Measurements from ENCODE around the gene CERS5. TPM values are rescaled to one million over a fixed set of nuclear protein-coding genes. Genes with fewer than 3 reads are reported as not detected.

CERS5 gene
- total RNA-seq, 2 experiments from 2014 or later: 27.6 to 36.9 TPM

GRCh38 chr12:50203691-50204090 lies 36.5 kb upstream of the CERS5 start:
- CTCF ChIA-PET (ENCODE audit: unreplicated experiment): no interaction called here

GRCh38 chr12:50201987-50202521 lies 34.9 kb upstream of the CERS5 start:
- Histone ChIP-seq H3K79me2 (ENCODE audit: insufficient read depth, low read depth, low read length) (no peaks in the 10 kb centered on the region), H2AFZ (ENCODE audit: low read length) (no peak overlapping the region), H3K9me3 (ENCODE audit: low read length) (no peaks in the 10 kb centered on the region), H4K20me1 (ENCODE audit: insufficient read depth, low read length) (no peaks in the 10 kb centered on the region), H3K36me3 (ENCODE audit: insufficient read depth, low read length) (peaks cover 74% of the 10 kb centered on the region), H3K4me1 (ENCODE audit: insufficient read depth, low read length, poor library complexity, severe bottlenecking) (no peaks in the 10 kb centered on the region), H3K27ac (ENCODE audit: low read depth, low read length, poor library complexity, severe bottlenecking) (no peak overlapping the region), H3K9me2 (ENCODE audit: insufficient read depth, low read length) (no peaks in the 10 kb centered on the region), H3K4me2 (ENCODE audit: low read length) (no peak overlapping the region), H3K4me3 (ENCODE audit: low read depth, low read length, poor library complexity, severe bottlenecking) (no peak overlapping the region)
- CTCF ChIA-PET (ENCODE audit: unreplicated experiment): no interaction called here
- intact Hi-C loops (cut with micrococcal nuclease; ENCODE audit: unreplicated experiment): no loop called here
- DNase-seq (ENCODE audit: low spot score): no peak
- no peak for TF ChIP-seq CTCF (conservative IDR thresholded peaks at IDR 0.05; ENCODE audit: low read length)
- no peak for TF ChIP-seq EZH2phosphoT487 (IDR thresholded peaks at IDR 0.05; ENCODE audit: borderline replicate concordance, low read depth, low read length)
- no TSS peak for BruUV-seq (replicated peaks)
- POLR2A ChIA-PET: no interaction called here

More at GRCh38 chr12:50203691-50204090, 36.5 kb upstream of the CERS5 start:
- no peak overlapping the region for H3K27ac ChIP-seq (ENCODE audit: low read depth, low read length, poor library complexity, severe bottlenecking)
- intact Hi-C loops (cut with micrococcal nuclease; ENCODE audit: unreplicated experiment): no loop called here
- TF ChIP-seq CTCF (conservative IDR thresholded peaks at IDR 0.05; ENCODE audit: low read length): no peak
- no peak for TF ChIP-seq EZH2phosphoT487 (IDR thresholded peaks at IDR 0.05; ENCODE audit: borderline replicate concordance, low read depth, low read length)
- no peak overlapping the region for H3K4me2 ChIP-seq (ENCODE audit: low read length)
- no peak overlapping the region for H2AFZ ChIP-seq (ENCODE audit: low read length)
- H3K36me3 ChIP-seq (ENCODE audit: insufficient read depth, low read length): peaks cover 59% of the 10 kb centered on the region
- POLR2A ChIA-PET: interaction anchor here (0.7 kb wide), 1 partner anchor 178 kb away, joined by 3 read pairs; the partner anchor contains the start of gene RACGAP1
- no peak overlapping the region for H3K4me3 ChIP-seq (ENCODE audit: low read depth, low read length, poor library complexity, severe bottlenecking)
- DNase-seq (ENCODE audit: low spot score): no peak
- H3K9me2 ChIP-seq (ENCODE audit: insufficient read depth, low read length): no peaks in the 10 kb centered on the region
- H3K9me3 ChIP-seq (ENCODE audit: low read length): peaks cover 4% of the 10 kb centered on the region; the same call in 1 of the 2 replicates
- no peaks in the 10 kb centered on the region for H3K4me1 ChIP-seq (ENCODE audit: insufficient read depth, low read length, poor library complexity, severe bottlenecking)
- no peaks in the 10 kb centered on the region for H4K20me1 ChIP-seq (ENCODE audit: insufficient read depth, low read length)
- H3K79me2 ChIP-seq (ENCODE audit: insufficient read depth, low read depth, low read length): no peaks in the 10 kb centered on the region
- BruUV-seq (replicated peaks): TSS peak; percentile 27

GRCh38 chr12:50200552-50201273 lies 33.5 kb upstream of the CERS5 start:
- Histone ChIP-seq H3K36me3 (ENCODE audit: insufficient read depth, low read length) (peaks cover 79% of the 10 kb centered on the region), H2AFZ (ENCODE audit: low read length) (no peak overlapping the region), H3K4me3 (ENCODE audit: low read depth, low read length, poor library complexity, severe bottlenecking) (no peak overlapping the region), H3K27ac (ENCODE audit: low read depth, low read length, poor library complexity, severe bottlenecking) (no peak overlapping the region), H3K79me2 (ENCODE audit: insufficient read depth, low read depth, low read length) (no peaks in the 10 kb centered on the region), H4K20me1 (ENCODE audit: insufficient read depth, low read length) (no peaks in the 10 kb centered on the region), H3K4me2 (ENCODE audit: low read length) (no peak overlapping the region), H3K9me3 (ENCODE audit: low read length) (no peaks in the 10 kb centered on the region), H3K9me2 (ENCODE audit: insufficient read depth, low read length) (no peaks in the 10 kb centered on the region), H3K4me1 (ENCODE audit: insufficient read depth, low read length, poor library complexity, severe bottlenecking) (no peaks in the 10 kb centered on the region)
- ChIA-PET POLR2A (interaction anchor here (0.6 kb wide), 1 partner anchor 108 kb away, joined by 3 read pairs; no protein-coding TSS in a partner anchor), CTCF (ENCODE audit: unreplicated experiment) (no interaction called here)
- BruUV-seq (replicated peaks): no TSS peak
- intact Hi-C loops (cut with micrococcal nuclease; ENCODE audit: unreplicated experiment): no loop called here
- DNase-seq (ENCODE audit: low spot score): no peak
- TF ChIP-seq EZH2phosphoT487 (IDR thresholded peaks at IDR 0.05; ENCODE audit: borderline replicate concordance, low read depth, low read length) (no peak), CTCF (conservative IDR thresholded peaks at IDR 0.05; ENCODE audit: low read length) (no peak)
